ENCODE results near the gene DIP2C.

- TF ChIP-seq POLR2AphosphoS5 (IDR thresholded peaks at IDR 0.05; ENCODE audit: low read depth, low read length) (no peak), POLR2A (IDR thresholded peaks at IDR 0.05; ENCODE audit: low read depth, low read length) (no peak), TAF1 (IDR thresholded peaks at IDR 0.05; ENCODE audit: borderline replicate concordance, low read depth, low read length) (no peak)
These were observed 413.8 kb downstream of the DIP2C start for GRCh38 chr10:275680-276079.

All from GM12892 (cell line).